CD4-positive, alpha-beta T cell treated with Interleukin-1 beta for 1 hour (primary cell): Measurements from ENCODE around the gene CBFB.
"Not testable (repeated sequence)": the region's sequence is repeated elsewhere in the genome, so short reads cannot be mapped to it uniquely, and the experiment has no call there.

Source experiments
- DNase-seq, 2 donors: peaks; one replicate each; pipeline ENCODE4 v3.0.0-alpha.2; 2020 to 2022

The CBFB gene

GRCh38 chr16:67101311-67102082, 72.5 kb downstream of the CBFB start:
- DNase-seq: no peak

- no peak for DNase-seq
These were observed 75.1 kb downstream of the CBFB start for GRCh38 chr16:67104061-67104460.

GRCh38 chr16:67104845-67105244, 75.9 kb downstream of the CBFB start:
- no peak for DNase-seq

- no peak for DNase-seq
These were observed 76.3 kb downstream of the CBFB start for GRCh38 chr16:67105246-67105645.

GRCh38 chr16:67105881-67106280, 76.9 kb downstream of the CBFB start:
- no peak for DNase-seq

- no peak for DNase-seq
These were observed 79.5 kb downstream of the CBFB start for GRCh38 chr16:67108489-67108888.

- DNase-seq: no peak
These were observed 80.0 kb downstream of the CBFB start for GRCh38 chr16:67108931-67109406.

GRCh38 chr16:67109407-67110135, 80.6 kb downstream of the CBFB start, which contains the start of gene PHAF1:
Gene PHAF1, plus strand, starts transcription at chr16:67109941. Its CDS starts 235 bp downstream, at chr16:67110176.
- DNase-seq: peak; percentile 93 to 95

GRCh38 chr16:67111951-67112444, 83.0 kb downstream of the CBFB start:
- DNase-seq: no peak

- DNase-seq: no peak
These were observed 83.8 kb downstream of the CBFB start for GRCh38 chr16:67112591-67113399.

- DNase-seq: no peak
These were observed 85.8 kb downstream of the CBFB start for GRCh38 chr16:67114793-67115192.

- DNase-seq: no peak
These were observed 86.7 kb downstream of the CBFB start for GRCh38 chr16:67115639-67116038.

- DNase-seq: peak in 1 of 2 donors; percentile 5
These were observed 87.7 kb downstream of the CBFB start for GRCh38 chr16:67116388-67117311.

GRCh38 chr16:67117716-67118115, 88.8 kb downstream of the CBFB start:
- no peak for DNase-seq

GRCh38 chr16:67120025-67120424, 91.1 kb downstream of the CBFB start:
- no peak for DNase-seq

- not testable (repeated sequence) for DNase-seq
These were observed 93.8 kb downstream of the CBFB start for GRCh38 chr16:67122799-67123198.

GRCh38 chr16:67128417-67128816, 99.5 kb downstream of the CBFB start:
- DNase-seq: no peak

- DNase-seq: no peak
These were observed 99.9 kb downstream of the CBFB start for GRCh38 chr16:67128887-67129286.

- DNase-seq: no peak
These were observed 100.5 kb downstream of the CBFB start for GRCh38 chr16:67129422-67129821.

GRCh38 chr16:67137605-67138004, 108.7 kb downstream of the CBFB start:
- no peak for DNase-seq

GRCh38 chr16:67141391-67141790, 112.4 kb downstream of the CBFB start:
- DNase-seq: no peak

GRCh38 chr16:67142342-67142741, 113.4 kb downstream of the CBFB start:
- no peak for DNase-seq
